GM23338 (cell line): ENCODE measurements around the gene PLPP7. TPM values are rescaled to one million over a fixed set of nuclear protein-coding genes. Genes with fewer than 3 reads are reported as not detected.

ENCODE experiments used
- ATAC-seq: fragments of 200-7000 bp; cut with Tn5 transposase; 3 replicates; pipeline ENCODE4 v1.9.1; 2020
- DNase-seq: peaks from one replicate; pipeline ENCODE4 v3.0.0-alpha.2; 2015; ENCODE audit warnings: low spot score
- H2AFZ ChIP-seq: fragments of 200-600 bp; sonication (generic); 2 replicates; pipeline ENCODE4 v1.8.0; 2016; ENCODE audit warnings: antibody characterized with exemption, mild to moderate bottlenecking, moderate library complexity
- H3F3A ChIP-seq: fragments of 200-600 bp; sonication (generic); replicated peaks from 2 replicates; pipeline ENCODE4 v1.8.0; 2017; ENCODE audit warnings: antibody characterized with exemption, mixed run types, low read depth
- H3K27ac ChIP-seq: fragments of 200-600 bp; sonication (generic); 2 replicates; pipeline ENCODE4 v1.6.1; 2016; ENCODE audit warnings: low read depth
- H3K27me3 ChIP-seq: fragments of 200-600 bp; sonication (generic); 2 replicates; pipeline ENCODE4 v1.8.0; 2016; ENCODE audit warnings: mild to moderate bottlenecking, mixed run types, moderate library complexity; ENCODE audit not compliant: insufficient read depth
- H3K36me3 ChIP-seq: fragments of 200-600 bp; sonication (generic); 2 replicates; pipeline ENCODE4 v1.8.0; 2016; ENCODE audit warnings: mild to moderate bottlenecking; ENCODE audit not compliant: insufficient read depth
- H3K4me1 ChIP-seq: fragments of 200-600 bp; sonication (generic); 2 replicates; pipeline ENCODE4 v1.8.0; 2016; ENCODE audit warnings: mild to moderate bottlenecking, moderate library complexity; ENCODE audit not compliant: insufficient read depth
- H3K4me2 ChIP-seq: fragments of 200-600 bp; sonication (generic); 2 replicates; pipeline ENCODE4 v1.7.1; 2017; ENCODE audit warnings: mixed run types
- H3K4me3 ChIP-seq: fragments of 200-600 bp; sonication (generic); 2 replicates; pipeline ENCODE4 v1.6.1; 2016; ENCODE audit warnings: mixed run types
- H3K79me2 ChIP-seq: fragments of 200-600 bp; sonication (generic); replicated peaks from 2 replicates; pipeline ENCODE4 v1.8.0; 2017; ENCODE audit warnings: mild to moderate bottlenecking; ENCODE audit not compliant: insufficient read depth
- H3K9me2 ChIP-seq: fragments of 200-600 bp; sonication (generic); 2 replicates; pipeline ENCODE4 v1.8.0; 2017; ENCODE audit not compliant: insufficient read depth
- H4K20me1 ChIP-seq: fragments of 200-600 bp; sonication (generic); replicated peaks from 2 replicates; pipeline ENCODE4 v1.8.0; 2017; ENCODE audit warnings: mild to moderate bottlenecking; ENCODE audit not compliant: insufficient read depth
- H3K27ac Mint-ChIP-seq: 2 replicates; pipeline ENCODE4 v1.8.0; 2020; ENCODE audit warnings: inconsistent platforms, mild to moderate bottlenecking, moderate library complexity, mixed read lengths
- H3K27me3 Mint-ChIP-seq: 3 replicates; pipeline ENCODE4 v1.8.0; 2022; ENCODE audit warnings: low read depth, mild to moderate bottlenecking, moderate library complexity, mixed read lengths, inconsistent platforms; ENCODE audit not compliant: insufficient read depth, poor library complexity
- H3K36me3 Mint-ChIP-seq: 3 replicates; pipeline ENCODE4 v1.8.0; 2021; ENCODE audit warnings: low read depth, mild to moderate bottlenecking, inconsistent platforms, moderate library complexity, mixed read lengths
- H3K4me1 Mint-ChIP-seq: 3 replicates; pipeline ENCODE4 v1.8.0; 2020; ENCODE audit warnings: mild to moderate bottlenecking, inconsistent platforms, mixed read lengths
- H3K4me3 Mint-ChIP-seq: 3 replicates; pipeline ENCODE4 v1.8.0; 2021; ENCODE audit warnings: moderate library complexity, mild to moderate bottlenecking, inconsistent platforms, mixed read lengths
- H3K9me3 Mint-ChIP-seq: 3 replicates; pipeline ENCODE4 v1.8.0; 2020; ENCODE audit warnings: moderate library complexity, mild to moderate bottlenecking, inconsistent platforms, mixed read lengths
- CREB1 ChIP-seq: fragments of 250-450 bp; sonication (Bioruptor Pico); IDR thresholded peaks from 2 replicates; pipeline ENCODE4 v1.5.0; 2020; ENCODE audit warnings: low read depth, mild to moderate bottlenecking, moderate library complexity
- JUNB ChIP-seq: IDR thresholded peaks from one replicate; pipeline ENCODE4 v1.6.1; 2016; ENCODE audit warnings: antibody characterized with exemption; ENCODE audit not compliant: unreplicated experiment
- NANOG ChIP-seq: IDR thresholded peaks from 2 replicates; pipeline ENCODE4 v1.6.1; 2016; ENCODE audit warnings: antibody characterized with exemption, borderline replicate concordance
- POLR2AphosphoS5 ChIP-seq: IDR thresholded peaks from 2 replicates; pipeline ENCODE4 v1.6.1; 2016; ENCODE audit warnings: antibody characterized with exemption, low read depth
- STAT1 ChIP-seq: IDR thresholded peaks from one replicate; pipeline ENCODE4 v1.6.1; 2016; ENCODE audit warnings: antibody characterized with exemption; ENCODE audit not compliant: unreplicated experiment
- ZNF114 ChIP-seq: fragments of 250-450 bp; sonication (Bioruptor Pico); IDR thresholded peaks from 2 replicates; pipeline ENCODE4 v1.5.0; 2020; ENCODE audit warnings: mild to moderate bottlenecking, moderate library complexity
- ZNF331 ChIP-seq: fragments of 250-450 bp; sonication (Bioruptor Pico); IDR thresholded peaks from 2 replicates; pipeline ENCODE4 v1.5.0; 2020; ENCODE audit warnings: low read depth, mild to moderate bottlenecking, moderate library complexity
- ZNF462 ChIP-seq: fragments of 250-450 bp; sonication (Bioruptor Pico); IDR thresholded peaks from 2 replicates; pipeline ENCODE4 v1.5.0; 2020; ENCODE audit warnings: mild to moderate bottlenecking, moderate library complexity
- polyA plus RNA-seq: library from polyadenylated mRNA; unstranded; fragments of >200 nt; fragmentation: Nextera tagmentation; extraction: Ambion mirVana; gene quantifications from 2 replicates; pipeline ENCODE4 v1.2.1, GENCODE V29; 2016
- total RNA-seq: library from RNA; depleted of rRNA; stranded (reverse); fragments of >200 nt; shearing (Covaris generic); gene quantifications from 2 replicates; pipeline ENCODE4 v1.2.3, GENCODE V29; 2014
- TF ChIP-seq, protein P1 (sequence below): IDR thresholded peaks from one replicate; pipeline ENCODE4 v1.6.1; 2018; ENCODE audit warnings: antibody characterized with exemption; ENCODE audit not compliant: unreplicated experiment
- TF ChIP-seq, protein P2 (sequence below): IDR thresholded peaks from 2 replicates; pipeline ENCODE4 v1.6.1; 2016; ENCODE audit warnings: antibody characterized with exemption

PLPP7 gene
- total and polyA plus RNA-seq, 2 experiments from 2014 or later, result 1.6 to 2.4 TPM

GRCh38 chr9:131291795-131292315 lies 2.3 kb downstream of the PLPP7 start:
- no peak overlapping the region for H3K4me3 Mint-ChIP-seq
- Histone ChIP-seq H3K4me1 (no peaks in the 10 kb centered on the region; the same call in 1 of the 2 replicates), H3K36me3 (no peaks in the 10 kb centered on the region), H3K79me2 (no peaks in the 10 kb centered on the region), H3K27me3 (no peaks in the 10 kb centered on the region), H2AFZ (no peak overlapping the region), H3F3A (0 out of 2 replicates have a peak, but pooled peaks cover 4% of the 10 kb centered on the region), H4K20me1 (no peaks in the 10 kb centered on the region), H3K27ac (no peak overlapping the region), H3K4me2 (no peak overlapping the region), H3K4me3 (no peak overlapping the region), H3K9me2 (no peaks in the 10 kb centered on the region)
- TF ChIP-seq JUNB (no peak), ZNF462 (CRISPR knock-in tag) (no peak), ZNF114 (CRISPR knock-in tag) (no peak), POLR2AphosphoS5 (no peak)
- H3K36me3 Mint-ChIP-seq, result no peaks in the 10 kb centered on the region
- no peaks in the 10 kb centered on the region for H3K9me3 Mint-ChIP-seq
- DNase-seq (no peak), ATAC-seq (no peak)
- peaks cover 16% of the 10 kb centered on the region for H3K4me1 Mint-ChIP-seq
- peaks cover 9% of the 10 kb centered on the region for H3K27me3 Mint-ChIP-seq
- no peak overlapping the region for H3K27ac Mint-ChIP-seq

DNA sequence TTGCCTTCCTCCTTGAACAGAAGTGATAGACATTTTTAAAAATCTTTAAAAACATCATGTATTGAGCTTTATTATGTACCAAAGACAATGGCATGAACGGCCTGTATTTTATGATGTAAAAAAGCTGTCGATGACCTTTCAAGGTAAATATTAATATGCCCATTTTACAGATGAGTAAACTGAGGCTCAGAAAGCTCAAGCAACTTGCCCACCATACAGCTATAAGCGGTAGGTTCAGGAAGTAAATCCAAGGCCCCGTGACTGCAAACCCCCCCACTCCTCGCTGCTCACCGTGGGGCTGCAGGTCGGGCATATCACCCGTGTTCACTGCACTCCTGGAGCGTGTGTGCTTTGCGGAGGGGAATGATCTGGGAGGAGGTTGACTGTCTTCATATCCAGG lies 3.4 kb downstream of the PLPP7 start:
- no peaks in the 10 kb centered on the region for H3K9me2 ChIP-seq
- Mint-ChIP-seq H3K36me3 (no peaks in the 10 kb centered on the region), H3K27me3 (peaks cover 11% of the 10 kb centered on the region), H3K27ac (no peak overlapping the region), H3K4me1 (peaks cover 16% of the 10 kb centered on the region), H3K9me3 (no peaks in the 10 kb centered on the region), H3K4me3 (no peak overlapping the region)
- H3K79me2 ChIP-seq, result no peaks in the 10 kb centered on the region
- H4K20me1 ChIP-seq, result no peaks in the 10 kb centered on the region
- no peak overlapping the region for H3K4me2 ChIP-seq
- no peaks in the 10 kb centered on the region for H3K27me3 ChIP-seq
- H3K4me1 ChIP-seq, result no peaks in the 10 kb centered on the region; the same call in 1 of the 2 replicates
- H3F3A ChIP-seq, result 0 out of 2 replicates have a peak, but pooled peaks cover 4% of the 10 kb centered on the region
- H3K27ac ChIP-seq, result no peak overlapping the region
- DNase-seq (no peak), ATAC-seq (no peak)
- no peak overlapping the region for H3K4me3 ChIP-seq
- no peaks in the 10 kb centered on the region for H3K36me3 ChIP-seq
- no peak overlapping the region for H2AFZ ChIP-seq
- no peak for TF ChIP-seq CREB1 (CRISPR knock-in tag)
- TF ChIP-seq, protein P1, sequence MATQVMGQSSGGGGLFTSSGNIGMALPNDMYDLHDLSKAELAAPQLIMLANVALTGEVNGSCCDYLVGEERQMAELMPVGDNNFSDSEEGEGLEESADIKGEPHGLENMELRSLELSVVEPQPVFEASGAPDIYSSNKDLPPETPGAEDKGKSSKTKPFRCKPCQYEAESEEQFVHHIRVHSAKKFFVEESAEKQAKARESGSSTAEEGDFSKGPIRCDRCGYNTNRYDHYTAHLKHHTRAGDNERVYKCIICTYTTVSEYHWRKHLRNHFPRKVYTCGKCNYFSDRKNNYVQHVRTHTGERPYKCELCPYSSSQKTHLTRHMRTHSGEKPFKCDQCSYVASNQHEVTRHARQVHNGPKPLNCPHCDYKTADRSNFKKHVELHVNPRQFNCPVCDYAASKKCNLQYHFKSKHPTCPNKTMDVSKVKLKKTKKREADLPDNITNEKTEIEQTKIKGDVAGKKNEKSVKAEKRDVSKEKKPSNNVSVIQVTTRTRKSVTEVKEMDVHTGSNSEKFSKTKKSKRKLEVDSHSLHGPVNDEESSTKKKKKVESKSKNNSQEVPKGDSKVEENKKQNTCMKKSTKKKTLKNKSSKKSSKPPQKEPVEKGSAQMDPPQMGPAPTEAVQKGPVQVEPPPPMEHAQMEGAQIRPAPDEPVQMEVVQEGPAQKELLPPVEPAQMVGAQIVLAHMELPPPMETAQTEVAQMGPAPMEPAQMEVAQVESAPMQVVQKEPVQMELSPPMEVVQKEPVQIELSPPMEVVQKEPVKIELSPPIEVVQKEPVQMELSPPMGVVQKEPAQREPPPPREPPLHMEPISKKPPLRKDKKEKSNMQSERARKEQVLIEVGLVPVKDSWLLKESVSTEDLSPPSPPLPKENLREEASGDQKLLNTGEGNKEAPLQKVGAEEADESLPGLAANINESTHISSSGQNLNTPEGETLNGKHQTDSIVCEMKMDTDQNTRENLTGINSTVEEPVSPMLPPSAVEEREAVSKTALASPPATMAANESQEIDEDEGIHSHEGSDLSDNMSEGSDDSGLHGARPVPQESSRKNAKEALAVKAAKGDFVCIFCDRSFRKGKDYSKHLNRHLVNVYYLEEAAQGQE, result no peak
- TF ChIP-seq ZNF331 (CRISPR knock-in tag), result no peak
- no peak for TF ChIP-seq STAT1
- TF ChIP-seq NANOG, result no peak
- TF ChIP-seq, protein P2, sequence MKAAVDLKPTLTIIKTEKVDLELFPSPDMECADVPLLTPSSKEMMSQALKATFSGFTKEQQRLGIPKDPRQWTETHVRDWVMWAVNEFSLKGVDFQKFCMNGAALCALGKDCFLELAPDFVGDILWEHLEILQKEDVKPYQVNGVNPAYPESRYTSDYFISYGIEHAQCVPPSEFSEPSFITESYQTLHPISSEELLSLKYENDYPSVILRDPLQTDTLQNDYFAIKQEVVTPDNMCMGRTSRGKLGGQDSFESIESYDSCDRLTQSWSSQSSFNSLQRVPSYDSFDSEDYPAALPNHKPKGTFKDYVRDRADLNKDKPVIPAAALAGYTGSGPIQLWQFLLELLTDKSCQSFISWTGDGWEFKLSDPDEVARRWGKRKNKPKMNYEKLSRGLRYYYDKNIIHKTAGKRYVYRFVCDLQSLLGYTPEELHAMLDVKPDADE, result no peak
